Body of pancreas (tissue), 4 donors: ENCODE data around the gene ANGPTL4. TPM values are rescaled to one million over a fixed set of nuclear protein-coding genes. Genes with fewer than 3 reads are reported as not detected.
"Not testable (repeated sequence)": the region's sequence is repeated elsewhere in the genome, so short reads cannot be mapped to it uniquely, and the experiment has no call there.

Experiments used
- ATAC-seq: fragments of 150-250 bp; one replicate; pipeline ENCODE4 v1.9.1; 2016
- DNase-seq, 4 donors: peaks; one replicate each; pipeline ENCODE4 v3.0.0-alpha.2; 2019
- H3K27ac ChIP-seq, 4 donors: fragments of 200-600 bp; sonication (generic); 1 replicate in 3 of 4; 2 replicates in 1 of 4; pipeline versions ENCODE4 v1.5.1 to v1.6.1; 2016 to 2019; ENCODE audit warnings: mild to moderate bottlenecking in 1 of 4, mixed read lengths in 1 of 4, moderate library complexity in 1 of 4
- H3K27me3 ChIP-seq, 2 donors: fragments of 200-600 bp; sonication (generic); one replicate each; pipeline ENCODE4 v1.6.0; 2016; ENCODE audit warnings: mild to moderate bottlenecking in 1 of 2
- H3K36me3 ChIP-seq, 2 donors: fragments of 200-600 bp; sonication (generic); replicated peaks in 1 of 2; 2 replicates each; pipeline ENCODE4 v1.5.1; 2016; ENCODE audit warnings: low read depth in 2 of 2; ENCODE audit not compliant: insufficient read depth in 1 of 2
- H3K4me1 ChIP-seq: fragments of 200-600 bp; sonication (generic); one replicate; pipeline ENCODE4 v1.6.0; 2016
- H3K4me3 ChIP-seq, 2 donors: fragments of 200-600 bp; sonication (generic); 1 replicate in 1 of 2; 2 replicates in 1 of 2; pipeline ENCODE4 v1.5.1; 2016 to 2019
- H3K9me3 ChIP-seq, 3 donors: fragments of 200-600 bp; sonication (generic); 1 replicate in 2 of 3; 2 replicates in 1 of 3; pipeline ENCODE4 v1.5.1; 2016
- CTCF ChIP-seq, 7 experiments: fragments of 450-650 bp in 4 of 7; fragments of 200-600 bp in 3 of 7; sonication (generic) in 3 of 7; IDR thresholded peaks; one replicate each; pipeline ENCODE4 v1.5.1; 2016 to 2019; ENCODE audit warnings: antibody characterized with exemption in 7 of 7
- POLR2A ChIP-seq, 3 donors: fragments of 450-650 bp; IDR thresholded peaks; one replicate each; pipeline ENCODE4 v1.6.1; 2016; ENCODE audit warnings: antibody characterized with exemption in 3 of 3, mild to moderate bottlenecking in 2 of 3
- WGBS, 2 donors: methylation state at CpG; one replicate each; pipeline ENCODE4 v1.1.5; 2017; 5-methylcytosine and 5-hydroxymethylcytosine counted together
- intact Hi-C: fragments of 100-400 bp; cut with DNase I; formaldehyde crosslinking; loops from one replicate; pipeline ENCODE4 v1.15.1; 2023
- total RNA-seq, 2 donors: library from RNA; depleted of rRNA; stranded (reverse); fragments of >200 nt; gene quantifications; one replicate each; pipeline ENCODE4 v1.1.0, GENCODE V29; 2016

ANGPTL4 gene
- total RNA-seq, 2 donors from 2014 or later = 68.7 to 110 TPM

- H3K27ac ChIP-seq = no peak overlapping the region
- H3K36me3 ChIP-seq = no peaks in the 10 kb centered on the region
- intact Hi-C loops = no loop called here
- 20 to 30% methylated on average over 14 to 15 of the region's 15 CpGs for WGBS, 2 donors
- H3K27me3 ChIP-seq = peaks cover 0 to 4% of the 10 kb centered on the region in 2 donors
- DNase-seq (peak in 2 of 4 donors; percentile 19 to 39), ATAC-seq (peak; percentile 5)
- H3K9me3 ChIP-seq = no peaks in the 10 kb centered on the region
- H3K4me1 ChIP-seq = peaks cover 6% of the 10 kb centered on the region
- TF ChIP-seq POLR2A (IDR thresholded peaks at IDR 0.05) (no peak), CTCF (IDR thresholded peaks at IDR 0.05) (peak in 2 of 7 experiments; percentile 6 to 7)
- H3K4me3 ChIP-seq = no peak overlapping the region
These were observed 23.4 kb upstream of the ANGPTL4 start for GRCh38 chr19:8340341-8341096.

GRCh38 chr19:8341504-8341903 is 22.5 kb upstream of the ANGPTL4 start:
- H3K4me3 ChIP-seq, ATAC-seq, DNase-seq, intact Hi-C loops, H3K9me3 ChIP-seq, H3K36me3 ChIP-seq, H3K27me3 ChIP-seq, H3K4me1 ChIP-seq: not testable (repeated sequence)
- WGBS, 2 donors = 94 to 98% methylated on average over 4 of the region's 4 CpGs
- peak overlapping the region in 1 of 4 donors; percentile 30 for H3K27ac ChIP-seq

- no peak for TF ChIP-seq POLR2A (IDR thresholded peaks at IDR 0.05)
- TF ChIP-seq CTCF (IDR thresholded peaks at IDR 0.05) = no peak
- DNase-seq = no peak
- WGBS, 2 donors = 47% methylated on average over 14 of the region's 14 CpGs; no CpG with 5 or more reads in 1 of the 2 donors
- intact Hi-C loops = no loop called here
- Histone ChIP-seq H3K4me1 (peaks cover 6% of the 10 kb centered on the region), H3K27me3 (no peaks in the 10 kb centered on the region), H3K36me3 (no peaks in the 10 kb centered on the region), H3K4me3 (no peak overlapping the region), H3K9me3 (no peaks in the 10 kb centered on the region), H3K27ac (peak overlapping the region in 2 of 4 donors; percentile 30 to 43)
- ATAC-seq = no peak
These were observed 21.7 kb upstream of the ANGPTL4 start for GRCh38 chr19:8342316-8342683.

GRCh38 chr19:8342684-8343482 is 21.1 kb upstream of the ANGPTL4 start, which contains the start of gene KANK3:
TSS of gene KANK3 (minus strand) at chr19:8343262. CDS start at chr19:8337828, 5,434 bp downstream.
- intact Hi-C loops = no loop called here
- 10 to 43% methylated on average over 12 to 52 of the region's 65 CpGs for WGBS, 2 donors
- Histone ChIP-seq H3K4me3 (peak within 1 kb of the TSS in 1 of 2 donors; percentile 22), H3K4me1 (peaks cover 6% of the 10 kb centered on the region), H3K36me3 (no peaks in the 10 kb centered on the region), H3K9me3 (no peaks in the 10 kb centered on the region), H3K27me3 (no peaks in the 10 kb centered on the region), H3K27ac (peak within 1 kb of the TSS in 3 of 4 donors; percentile 8 to 64 (median 53))
- peak; percentile 92 to 97 (median 96) for DNase-seq
- peak; percentile 98 for ATAC-seq
- TF ChIP-seq CTCF (IDR thresholded peaks at IDR 0.05) = peak in 3 of 7 experiments; percentile 12 to 33 (median 17)
- TF ChIP-seq POLR2A (IDR thresholded peaks at IDR 0.05) = peak; percentile 15 to 49 (median 39)

- H3K27ac ChIP-seq = no peak overlapping the region
These were observed 20.5 kb upstream of the ANGPTL4 start for GRCh38 chr19:8343483-8343844.

GRCh38 chr19:8349629-8350372 is 14.2 kb upstream of the ANGPTL4 start:
- intact Hi-C loops = loop anchor here (5.0 to 10.0 kb wide), 2 partner anchors 158 to 225 kb away; partner anchors contain the start of gene MYO1F
- not testable (repeated sequence) for H3K36me3 ChIP-seq, H3K9me3 ChIP-seq, H3K27me3 ChIP-seq, DNase-seq, ATAC-seq, H3K27ac ChIP-seq, H3K4me3 ChIP-seq
- 68 to 73% methylated on average over 8 of the region's 8 CpGs for WGBS, 2 donors
- H3K4me1 ChIP-seq = peaks cover 22% of the 10 kb centered on the region

More at GRCh38 chr19:8343483-8343844, 20.5 kb upstream of the ANGPTL4 start:
- Histone ChIP-seq H3K4me1 (peaks cover 6% of the 10 kb centered on the region), H3K27me3 (no peaks in the 10 kb centered on the region), H3K9me3 (no peaks in the 10 kb centered on the region), H3K4me3 (no peak overlapping the region), H3K36me3 (no peaks in the 10 kb centered on the region)
- no peak for TF ChIP-seq CTCF (IDR thresholded peaks at IDR 0.05)
- no peak for TF ChIP-seq POLR2A (IDR thresholded peaks at IDR 0.05)
- 39% methylated on average over 11 of the region's 11 CpGs for WGBS, 2 donors
- no peak for DNase-seq
- ATAC-seq = no peak
- intact Hi-C loops = no loop called here
